Activated naive CD8-positive, alpha-beta T cell treated with anti-CD3 and anti-CD28 coated beads for 36 hours (primary cell): Measurements from ENCODE around the gene CTAGE9. TPM values are rescaled to one million over a fixed set of nuclear protein-coding genes. Genes with fewer than 3 reads are reported as not detected.

Experiments used
- DNase-seq: peaks from one replicate; pipeline ENCODE4 v3.0.0; 2021
- H3K27ac Mint-ChIP-seq: one replicate; pipeline ENCODE4 v1.8.0; 2022; ENCODE audit warnings: mild to moderate bottlenecking, moderate library complexity, mixed read lengths
- H3K27me3 Mint-ChIP-seq: one replicate; pipeline ENCODE4 v1.8.0; 2022; ENCODE audit warnings: mild to moderate bottlenecking, mixed read lengths
- H3K36me3 Mint-ChIP-seq: one replicate; pipeline ENCODE4 v1.8.0; 2021; ENCODE audit warnings: mild to moderate bottlenecking, mixed read lengths
- H3K4me1 Mint-ChIP-seq: one replicate; pipeline ENCODE4 v1.8.0; 2021; ENCODE audit warnings: mixed read lengths
- H3K4me3 Mint-ChIP-seq: one replicate; pipeline ENCODE4 v1.8.0; 2022; ENCODE audit warnings: mild to moderate bottlenecking, moderate library complexity, mixed read lengths
- H3K9me3 Mint-ChIP-seq: one replicate; pipeline ENCODE4 v1.8.0; 2022; ENCODE audit warnings: mixed read lengths
- total RNA-seq, 2 experiments: library from RNA; stranded (reverse); gene quantifications; one replicate each; pipeline ENCODE4 v1.2.3, GENCODE V29; 2021

CTAGE9 gene
- total RNA-seq, 2 experiments from 2014 or later, result not detected

DNA sequence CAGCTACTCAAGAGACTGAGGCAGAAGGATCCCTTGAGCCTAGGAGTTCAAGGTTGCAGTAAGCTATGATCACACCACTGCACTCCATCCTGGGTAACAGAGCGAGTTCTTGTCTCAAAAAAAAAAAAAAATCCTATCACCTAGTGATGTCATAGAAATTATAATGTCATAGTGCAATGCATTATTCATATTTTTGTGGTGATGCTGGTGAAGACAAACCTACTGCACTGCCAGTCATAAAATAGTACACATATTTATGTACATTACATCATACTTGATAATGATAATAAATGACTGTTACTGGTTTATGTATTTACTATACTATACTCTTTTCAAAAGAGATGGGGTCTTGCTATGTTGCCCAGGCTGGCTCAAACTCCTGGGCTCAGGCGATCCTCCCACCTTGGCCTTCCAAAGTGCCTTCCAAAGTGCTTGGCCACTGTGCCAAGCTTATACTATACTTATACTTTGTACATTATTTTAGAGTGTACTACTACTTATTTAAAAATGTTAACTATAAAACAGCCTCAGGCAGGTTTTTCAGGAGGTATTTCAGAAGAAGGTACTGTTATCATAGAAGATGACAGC lies 47.1 kb downstream of the CTAGE9 start:
- H3K4me1 Mint-ChIP-seq, result no peaks in the 10 kb centered on the region
- no peaks in the 10 kb centered on the region for H3K27me3 Mint-ChIP-seq
- no peaks in the 10 kb centered on the region for H3K36me3 Mint-ChIP-seq
- no peak for DNase-seq
- no peak overlapping the region for H3K4me3 Mint-ChIP-seq
- H3K27ac Mint-ChIP-seq, result no peak overlapping the region
- no peaks in the 10 kb centered on the region for H3K9me3 Mint-ChIP-seq

DNA sequence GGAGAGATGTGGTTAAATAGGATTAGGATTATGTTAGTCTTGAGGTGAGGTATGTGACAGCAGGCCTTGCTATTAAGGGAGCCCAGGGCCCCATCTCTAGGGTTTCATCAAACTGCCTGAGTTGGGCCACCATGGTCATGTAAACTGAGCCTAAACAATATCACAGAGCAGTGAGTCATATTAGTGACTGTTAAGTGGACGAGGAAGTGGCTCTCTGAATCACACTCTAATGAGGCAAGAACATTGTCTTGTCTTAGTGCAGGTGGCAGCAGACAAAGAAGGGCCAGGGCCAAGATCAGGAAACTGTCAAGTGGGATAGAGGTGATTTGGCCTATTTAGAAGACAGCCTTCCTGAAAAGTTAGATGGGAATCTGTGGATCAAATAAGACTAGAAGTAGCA lies 50.6 kb downstream of the CTAGE9 start:
- DNase-seq, result no peak
- H3K9me3 Mint-ChIP-seq, result no peaks in the 10 kb centered on the region
- H3K27me3 Mint-ChIP-seq, result no peaks in the 10 kb centered on the region
- no peaks in the 10 kb centered on the region for H3K36me3 Mint-ChIP-seq
- H3K4me3 Mint-ChIP-seq, result no peak overlapping the region
- no peaks in the 10 kb centered on the region for H3K4me1 Mint-ChIP-seq
- H3K27ac Mint-ChIP-seq, result no peak overlapping the region

Other genes with a start within 250 kb of the CTAGE9 start
- not detected for gene ARG1, start 137.8 kb downstream of the CTAGE9 start, total RNA-seq
- 10 to 100 TPM; 20.8 to 20.9 TPM for gene MED23, start 82.8 kb downstream of the CTAGE9 start, total RNA-seq
- gene ENPP3, start 73.7 kb downstream of the CTAGE9 start, total RNA-seq, result under 1 TPM; 0.45 to 0.64 TPM
- not detected for gene OR2A4, start 9.6 kb downstream of the CTAGE9 start, total RNA-seq
- gene ENPP1, start 97.0 kb upstream of the CTAGE9 start, total RNA-seq, result under 1 TPM; 0.19 to 0.22 TPM
- gene CCN2, start 240.4 kb upstream of the CTAGE9 start, total RNA-seq, result not detected